Fibroblast of skin of abdomen (primary cell): ENCODE results near the gene RGCC.

Source experiments
- DNase-seq: peaks from one replicate; pipeline ENCODE4 v3.0.0-alpha.2; 2013

RGCC gene

DNA sequence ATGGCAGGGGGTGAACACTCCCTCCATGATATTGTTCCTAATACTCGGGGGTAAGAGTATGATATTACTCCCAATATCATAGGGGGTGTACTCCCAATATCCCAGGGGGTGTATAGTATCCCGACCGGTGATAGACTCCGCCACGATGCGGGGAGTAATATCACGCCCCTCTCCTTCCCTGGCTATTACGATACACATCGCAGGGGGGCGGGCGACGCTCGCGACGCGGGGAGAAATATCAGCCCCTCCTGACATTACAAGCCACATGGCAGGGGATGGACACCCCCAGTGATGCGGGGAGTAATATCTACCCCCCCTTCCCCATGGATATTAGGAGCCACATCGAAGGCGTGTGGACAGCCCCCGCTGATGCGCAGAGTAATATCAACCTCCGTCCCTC, 3.2 kb upstream of the RGCC start:
- DNase-seq = no peak

DNA sequence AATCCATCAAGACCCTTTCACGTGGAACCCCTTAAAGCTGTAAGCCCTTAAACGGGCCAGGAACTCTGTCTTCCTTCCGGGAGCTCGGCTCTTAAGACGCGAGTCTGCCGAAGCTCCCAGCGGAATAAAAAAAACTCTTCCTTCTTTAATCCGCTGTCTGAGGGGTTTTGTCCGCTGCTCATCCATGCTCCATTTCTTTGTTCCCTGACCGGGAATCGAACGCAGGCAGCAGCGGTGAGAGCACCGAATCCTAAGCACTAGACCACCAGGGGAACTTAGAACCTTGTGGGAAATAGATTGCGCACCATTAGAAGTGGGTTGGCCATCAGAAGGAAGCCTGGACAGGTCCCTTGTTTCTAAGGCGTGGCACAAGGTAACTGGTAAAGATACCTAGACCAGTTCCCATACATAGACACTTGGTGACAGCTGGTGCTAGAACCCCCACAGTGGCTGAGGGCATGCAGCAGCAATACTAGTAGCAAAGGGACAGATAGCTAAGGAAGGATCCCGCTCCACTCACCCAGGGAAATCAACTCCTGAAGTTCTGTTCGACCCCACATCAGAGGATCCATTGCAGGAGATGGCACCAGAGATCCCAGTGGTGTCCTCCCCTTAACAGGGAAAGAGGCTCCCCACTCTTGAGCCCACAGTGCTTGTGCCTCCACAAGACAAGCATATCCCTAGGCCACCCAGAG, 1.5 kb upstream of the RGCC start:
- no peak for DNase-seq

DNA sequence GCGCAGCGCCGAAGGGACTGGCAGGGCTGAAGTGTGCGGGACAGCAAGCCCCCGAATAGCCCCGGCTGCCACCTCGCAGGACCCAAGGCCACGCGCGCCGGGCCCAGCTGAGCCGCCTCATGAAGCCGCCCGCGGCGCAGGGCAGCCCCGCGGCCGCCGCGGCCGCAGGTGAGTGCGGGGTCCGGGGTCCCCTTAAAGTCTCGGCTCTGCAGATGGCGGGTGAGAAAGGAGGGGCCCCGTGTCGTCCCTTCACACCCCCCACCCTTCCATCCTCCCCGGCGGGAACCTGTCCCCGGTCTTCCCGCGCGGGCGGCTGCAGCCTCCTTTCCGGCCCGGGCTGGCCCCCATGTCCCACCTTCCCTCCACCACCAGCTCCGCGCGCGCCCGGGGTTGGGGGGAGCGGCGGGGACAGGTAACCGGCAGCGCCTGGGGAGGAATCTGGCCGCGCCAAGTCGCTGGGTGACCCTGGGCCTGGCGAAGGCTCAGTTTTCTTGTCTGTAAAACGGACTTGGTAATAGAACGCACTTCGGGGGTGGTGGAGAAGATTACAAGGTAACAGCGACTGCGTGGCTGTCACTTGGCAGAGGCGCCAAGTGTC, 338 bp downstream of the RGCC start:
- no peak for DNase-seq

- DNase-seq = no peak
Observed at GRCh38 chr13:41458187-41458760, 924 bp downstream of the RGCC start.

GRCh38 chr13:41458761-41459431, 1.5 kb downstream of the RGCC start:
- DNase-seq = peak; percentile 30

GRCh38 chr13:41459432-41460073, 2.2 kb downstream of the RGCC start:
- DNase-seq = no peak

- no peak for DNase-seq
Observed at GRCh38 chr13:41460074-41460465, 2.7 kb downstream of the RGCC start.

DNA sequence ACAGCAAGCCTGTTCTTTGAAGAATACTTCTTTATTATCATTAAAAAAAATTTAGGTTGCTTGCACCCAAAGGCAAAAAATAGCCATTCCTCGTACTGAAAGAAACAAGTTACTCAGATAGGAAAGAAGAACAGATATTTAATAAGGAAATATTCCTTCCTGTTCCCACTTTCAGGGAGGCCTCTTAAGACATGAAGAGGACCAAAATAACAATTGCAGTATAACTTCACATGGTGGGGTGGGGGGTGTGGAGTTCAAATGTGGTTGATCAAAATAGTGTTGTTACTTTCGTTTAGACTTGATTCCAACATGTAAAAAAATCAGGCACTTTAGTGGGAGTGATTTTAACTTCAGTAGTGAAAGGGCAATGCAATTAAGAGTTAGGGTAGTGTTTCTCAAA, 3.6 kb downstream of the RGCC start:
- DNase-seq = no peak

- no peak for DNase-seq
Observed at GRCh38 chr13:41461527-41462139, 4.3 kb downstream of the RGCC start.

GRCh38 chr13:41462427-41462826, 5.1 kb downstream of the RGCC start:
- no peak for DNase-seq

DNA sequence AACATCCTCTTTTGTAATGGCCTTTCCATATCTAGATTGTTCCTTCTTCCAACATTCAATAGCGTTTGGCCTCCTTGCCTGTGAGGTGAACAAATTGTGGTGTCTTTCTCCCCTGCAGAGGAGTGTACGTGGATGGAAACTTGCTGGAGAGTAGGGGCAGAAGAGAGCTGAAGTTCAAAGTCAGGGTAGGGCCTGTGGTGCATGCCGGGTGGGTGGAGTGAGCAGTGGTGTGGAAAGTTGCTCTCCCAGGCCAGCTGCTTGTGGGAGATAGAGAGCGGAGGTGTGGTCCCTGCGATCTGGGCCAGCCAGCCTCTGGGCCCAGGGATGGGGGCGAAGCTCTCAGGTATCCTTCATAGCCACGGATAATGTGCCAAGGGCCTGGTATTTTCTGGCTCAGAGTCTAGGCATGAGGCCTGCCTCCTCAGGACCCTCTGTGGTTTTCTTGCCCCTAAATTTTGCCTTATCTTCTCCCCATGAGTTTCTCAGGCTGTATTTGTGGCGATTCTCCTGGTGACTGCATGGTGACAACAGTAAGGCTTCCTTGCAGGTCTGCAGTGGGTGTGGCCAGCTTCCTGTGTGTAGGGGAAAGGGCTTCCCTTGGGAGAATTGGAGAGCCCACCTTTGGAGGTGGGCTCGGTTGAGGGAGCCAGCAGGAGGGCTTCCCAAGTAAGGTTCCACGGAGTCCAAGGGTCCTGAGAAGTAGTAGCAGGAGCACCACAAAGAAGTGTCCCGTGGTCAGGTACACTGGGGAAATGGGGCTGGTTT, 6.7 kb downstream of the RGCC start:
- DNase-seq = no peak

DNA sequence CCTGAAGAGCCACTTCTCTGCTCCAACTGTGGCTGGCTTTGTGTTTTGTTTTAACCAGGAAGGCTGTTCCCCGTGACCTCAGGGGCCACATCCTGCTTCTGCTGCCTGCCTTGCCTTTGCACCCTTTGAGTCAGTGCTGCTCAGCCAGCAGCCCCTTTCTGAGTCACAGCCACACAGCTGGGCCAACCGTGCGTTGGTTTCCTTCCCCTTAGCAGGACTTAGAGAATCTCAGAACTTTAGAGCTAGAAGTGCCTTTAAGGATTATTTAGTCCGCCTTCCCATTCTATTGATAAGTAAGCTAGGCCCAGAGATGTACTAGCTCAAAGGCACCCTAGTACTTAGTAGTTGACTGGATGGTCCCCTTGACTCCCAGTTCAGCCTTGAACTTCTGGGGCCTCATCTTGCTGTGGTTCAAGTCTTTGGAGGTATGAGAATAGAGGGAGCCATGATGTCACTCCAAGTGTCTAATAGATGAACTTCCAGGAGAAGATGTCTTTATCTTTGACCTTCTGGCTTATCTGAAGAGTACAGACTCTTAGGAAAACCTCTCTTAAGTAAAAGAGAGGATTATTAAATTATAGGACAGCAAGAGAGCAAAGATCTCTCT, 8.0 kb downstream of the RGCC start:
- DNase-seq = peak; percentile 76

DNA sequence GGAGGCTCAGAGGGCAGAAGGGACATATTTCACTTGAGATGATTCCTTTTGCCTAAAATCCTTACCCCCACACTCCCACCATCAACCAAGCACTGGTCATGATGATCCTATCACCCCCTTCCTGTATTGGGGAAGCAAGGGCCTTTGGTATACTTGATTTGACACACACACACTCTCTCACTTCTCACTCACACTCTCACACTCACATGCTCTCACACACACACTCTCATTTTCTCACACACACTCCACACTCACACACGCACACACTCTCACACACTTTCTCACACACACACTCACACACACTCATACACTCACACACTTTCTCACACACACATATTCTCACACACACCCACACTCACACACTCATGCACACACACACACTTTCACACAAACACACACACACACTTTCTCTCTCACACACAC, 8.6 kb downstream of the RGCC start:
- DNase-seq = no peak

GRCh38 chr13:41467425-41467945, 10.1 kb downstream of the RGCC start:
- no peak for DNase-seq

- DNase-seq = no peak
Observed at GRCh38 chr13:41468631-41469030, 11.3 kb downstream of the RGCC start.

- no peak for DNase-seq
Observed at GRCh38 chr13:41470196-41470595, 12.8 kb downstream of the RGCC start.

DNA sequence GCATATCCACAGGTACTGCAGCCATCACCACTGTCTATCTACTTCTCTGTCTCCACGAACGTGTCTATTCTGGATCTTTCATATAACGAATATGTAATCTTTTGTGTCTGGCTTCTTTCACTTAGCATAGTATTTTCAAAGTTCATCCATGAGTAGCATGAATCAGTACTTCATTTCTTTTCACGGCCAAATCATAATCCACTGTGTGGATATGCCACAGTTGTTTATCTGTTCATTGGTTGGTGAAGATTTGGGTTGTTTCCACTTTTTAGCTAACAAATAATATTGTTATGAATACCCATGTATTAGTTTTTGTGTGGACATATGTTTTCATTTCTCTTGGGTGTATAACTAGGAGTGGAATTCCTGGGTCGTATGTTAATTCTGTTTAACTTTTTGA, 14.4 kb downstream of the RGCC start:
- DNase-seq = no peak

DNA sequence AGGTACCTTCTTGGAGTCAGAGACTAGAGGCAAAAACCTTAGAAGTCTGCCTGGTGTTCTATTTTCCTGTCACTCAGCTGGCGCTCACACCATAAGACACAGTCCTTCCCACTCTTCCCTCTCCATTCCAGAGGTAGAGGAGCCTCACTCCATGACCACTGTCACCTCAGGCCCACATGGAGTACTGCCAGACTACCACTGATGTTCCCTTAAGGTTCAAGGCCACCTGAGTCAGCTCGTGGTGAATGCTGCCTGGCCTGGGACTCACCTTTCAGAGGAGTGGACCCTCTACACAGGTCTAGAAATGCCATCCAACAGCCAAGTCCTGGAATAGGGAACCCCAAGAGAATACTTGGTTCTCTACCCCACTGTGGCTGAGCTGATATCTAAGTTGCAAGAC, 29.9 kb downstream of the RGCC start:
- no peak for DNase-seq

GRCh38 chr13:41488124-41488523, 30.8 kb downstream of the RGCC start:
- no peak for DNase-seq

DNA sequence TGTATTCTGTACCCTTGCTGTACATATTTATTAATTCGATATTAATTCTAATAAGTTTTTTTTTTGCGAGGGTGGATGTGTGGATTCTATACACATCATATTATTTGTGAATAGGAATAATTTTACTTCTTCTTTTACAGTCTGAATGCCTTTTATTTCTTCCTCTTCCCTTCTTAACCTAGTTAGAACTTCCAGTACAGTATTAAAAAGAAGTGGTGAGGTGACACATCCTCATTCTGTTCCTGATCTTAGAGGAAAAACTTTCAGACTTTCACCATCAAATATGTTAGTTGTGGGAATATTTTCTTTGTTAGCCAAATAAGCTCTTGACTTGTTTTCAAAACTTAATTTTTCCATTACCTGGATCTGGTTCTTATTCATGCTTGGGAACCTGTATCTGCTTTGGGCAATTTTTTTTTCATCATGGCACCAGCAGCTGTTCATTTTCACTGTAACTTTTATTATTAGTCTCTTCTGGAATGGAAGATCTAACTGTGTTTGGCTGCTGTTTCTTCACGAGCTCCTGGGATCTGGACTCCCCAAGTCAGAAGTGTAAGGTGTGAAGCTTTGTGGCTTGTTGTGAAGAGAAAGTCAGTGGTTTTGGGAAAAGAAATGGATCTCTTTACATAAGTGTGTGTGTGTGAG, 33.1 kb downstream of the RGCC start:
- no peak for DNase-seq

DNA sequence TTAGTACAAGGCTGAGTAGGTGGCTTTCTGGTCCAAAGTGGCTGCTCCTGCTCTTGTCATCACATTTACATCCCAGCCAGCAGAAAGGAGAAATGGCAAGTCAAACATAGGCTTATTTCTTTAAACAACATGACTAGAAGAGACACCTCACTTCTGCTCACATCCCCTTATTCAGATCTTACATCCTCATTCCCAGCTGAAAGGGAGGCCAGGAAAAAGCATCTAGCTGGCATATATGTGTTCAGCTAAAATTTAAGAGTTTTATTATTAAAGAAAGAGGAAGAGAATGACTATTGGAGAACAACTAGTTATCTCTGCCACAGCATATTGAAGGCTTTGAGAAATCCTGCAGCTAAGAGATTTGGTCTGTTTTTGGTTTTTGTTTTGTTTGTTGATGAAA, 34.1 kb downstream of the RGCC start:
- DNase-seq = no peak
